Breast epithelium (tissue), 3 donors: ENCODE data around the gene DHRS7B.

Experiments used
- CTCF ChIP-seq, 3 donors: fragments of 450-650 bp; IDR thresholded peaks; one replicate each; pipeline ENCODE4 v1.5.1; 2016 to 2017; ENCODE audit warnings: antibody characterized with exemption in 3 of 3, mild to moderate bottlenecking in 3 of 3, moderate library complexity in 3 of 3
- POLR2A ChIP-seq: fragments of 450-650 bp; IDR thresholded peaks from one replicate; pipeline ENCODE4 v1.6.1; 2016; ENCODE audit warnings: antibody characterized with exemption, mild to moderate bottlenecking, moderate library complexity

- TF ChIP-seq POLR2A (no peak), CTCF (IDR thresholded peaks at IDR 0.05) (no peak)
Observed at GRCh38 chr17:21214777-21215541, 88.2 kb downstream of the DHRS7B start.
